HG03066 (cell line): ENCODE measurements around the gene P3H2.
A peak's percentile ranks its signal among the peaks of the same experiment; 100 is the strongest.

ENCODE experiments used
- ATAC-seq: cut with Tn5 transposase; IDR thresholded peaks from one replicate; pipeline ENCODE4 v1.9.1; 2021; ENCODE audit warnings: low read depth; ENCODE audit not compliant: unreplicated experiment

Gene P3H2

DNA sequence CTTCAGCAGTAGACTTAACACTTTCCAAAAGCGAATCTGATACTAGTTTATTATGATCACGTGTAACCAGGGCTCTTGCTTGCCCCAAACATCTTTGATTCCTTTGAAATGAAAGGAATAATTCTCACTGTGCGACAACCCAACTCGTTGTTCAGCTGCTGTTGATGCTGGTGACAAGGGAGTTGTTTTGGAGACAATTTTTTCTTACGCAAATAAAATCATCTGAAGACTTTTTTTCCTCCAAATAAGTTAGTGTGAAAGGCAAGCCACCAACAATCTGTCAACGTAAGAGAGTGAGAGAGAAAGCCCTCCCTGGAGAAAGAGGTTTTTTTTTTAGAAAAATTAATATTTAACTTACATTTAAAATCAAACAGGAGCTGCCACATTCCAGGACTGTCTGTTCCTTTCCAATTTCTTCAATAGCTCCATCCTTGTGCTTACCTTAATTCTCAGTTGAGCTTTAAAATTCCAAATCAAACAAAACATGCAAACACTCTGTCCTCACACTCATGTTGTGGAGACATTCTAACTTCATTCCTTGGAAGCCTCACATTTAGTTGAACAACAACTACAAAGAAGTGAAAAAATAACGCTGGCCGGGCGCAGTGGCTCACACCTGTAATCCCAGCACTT, 4.9 kb upstream of the P3H2 start:
- no peak for ATAC-seq

DNA sequence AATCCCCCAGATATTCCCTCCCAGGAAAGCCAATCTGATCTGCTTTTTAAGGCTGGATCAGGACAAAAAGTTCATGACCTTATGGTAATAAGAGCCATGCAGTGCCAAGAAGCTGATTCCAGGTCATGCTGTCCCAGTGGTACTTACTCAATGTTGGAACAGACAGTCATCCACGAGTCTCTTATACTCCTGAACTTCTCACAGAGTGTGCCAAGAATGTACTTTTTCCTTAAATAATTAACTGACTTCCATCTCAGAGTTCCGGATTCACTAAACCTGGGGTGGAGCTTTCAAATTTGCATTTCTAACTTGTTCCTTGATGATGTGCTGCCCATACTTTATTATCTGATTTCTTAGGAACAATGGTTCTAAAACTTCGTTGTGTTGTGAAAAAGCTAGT, 3.4 kb upstream of the P3H2 start:
- no peak for ATAC-seq

DNA sequence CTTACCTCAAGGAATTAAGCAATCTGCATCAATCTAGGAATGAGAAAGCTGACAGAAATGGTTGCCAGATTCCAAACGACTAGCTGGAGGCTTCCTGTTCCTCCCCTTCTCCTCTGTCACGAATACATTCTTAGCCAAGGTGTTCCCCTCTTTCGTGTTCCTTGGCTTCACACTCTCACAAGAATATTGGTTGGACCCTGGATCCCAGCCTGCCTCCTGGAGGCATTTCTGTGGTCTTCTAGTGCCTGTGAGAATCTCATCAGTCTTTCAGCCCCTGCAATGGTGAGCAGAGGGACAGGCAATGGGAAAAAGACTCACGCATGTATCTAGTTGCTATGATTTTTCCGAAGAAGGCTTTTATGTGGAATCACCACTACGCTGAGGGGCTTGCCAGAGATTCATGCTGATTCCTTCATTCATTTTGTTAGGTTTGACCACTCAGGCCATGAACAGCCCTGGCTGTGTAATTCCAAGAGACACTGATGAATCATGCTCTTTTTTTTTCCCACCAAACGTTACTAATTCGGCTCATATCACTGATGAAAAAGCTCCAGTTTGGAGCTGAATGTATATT, 1.6 kb upstream of the P3H2 start:
- ATAC-seq = no peak

DNA sequence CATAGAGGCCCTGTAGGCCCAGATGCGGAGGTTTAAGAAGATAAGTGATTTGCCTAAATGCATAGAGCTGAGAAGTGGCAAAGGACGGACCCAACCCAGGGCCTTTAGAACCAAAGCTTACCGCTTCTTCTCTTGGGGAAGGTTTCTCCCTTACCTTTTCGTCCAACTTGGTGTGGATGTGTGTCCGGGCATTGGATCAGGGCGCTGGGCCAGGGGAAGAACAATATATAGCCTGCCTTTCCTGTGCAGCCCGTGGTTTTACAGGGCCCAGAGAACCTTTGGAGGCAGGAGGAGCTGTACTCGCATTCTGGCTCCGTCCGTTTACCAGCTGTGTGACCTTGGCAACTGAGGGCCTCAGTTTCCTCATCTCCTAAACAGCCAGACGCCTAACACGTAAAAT, 686 bp upstream of the P3H2 start:
- ATAC-seq = no peak

DNA sequence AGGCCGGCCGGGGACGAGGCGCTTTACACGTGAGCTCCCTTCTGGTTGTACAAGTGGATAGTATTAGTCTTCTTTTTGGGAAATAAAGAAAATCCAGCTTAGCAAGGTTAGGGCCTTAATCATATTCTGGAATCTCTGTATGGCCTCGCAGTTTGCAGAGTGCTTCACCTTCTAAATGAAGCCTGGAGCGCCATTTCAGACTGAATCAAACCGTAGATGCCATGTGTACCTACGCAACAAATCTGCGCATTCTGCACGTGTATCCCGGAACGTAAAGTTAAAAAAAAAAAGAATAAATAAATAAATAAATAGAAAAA, 322 bp upstream of the P3H2 start:
- ATAC-seq = peak; percentile 0

DNA sequence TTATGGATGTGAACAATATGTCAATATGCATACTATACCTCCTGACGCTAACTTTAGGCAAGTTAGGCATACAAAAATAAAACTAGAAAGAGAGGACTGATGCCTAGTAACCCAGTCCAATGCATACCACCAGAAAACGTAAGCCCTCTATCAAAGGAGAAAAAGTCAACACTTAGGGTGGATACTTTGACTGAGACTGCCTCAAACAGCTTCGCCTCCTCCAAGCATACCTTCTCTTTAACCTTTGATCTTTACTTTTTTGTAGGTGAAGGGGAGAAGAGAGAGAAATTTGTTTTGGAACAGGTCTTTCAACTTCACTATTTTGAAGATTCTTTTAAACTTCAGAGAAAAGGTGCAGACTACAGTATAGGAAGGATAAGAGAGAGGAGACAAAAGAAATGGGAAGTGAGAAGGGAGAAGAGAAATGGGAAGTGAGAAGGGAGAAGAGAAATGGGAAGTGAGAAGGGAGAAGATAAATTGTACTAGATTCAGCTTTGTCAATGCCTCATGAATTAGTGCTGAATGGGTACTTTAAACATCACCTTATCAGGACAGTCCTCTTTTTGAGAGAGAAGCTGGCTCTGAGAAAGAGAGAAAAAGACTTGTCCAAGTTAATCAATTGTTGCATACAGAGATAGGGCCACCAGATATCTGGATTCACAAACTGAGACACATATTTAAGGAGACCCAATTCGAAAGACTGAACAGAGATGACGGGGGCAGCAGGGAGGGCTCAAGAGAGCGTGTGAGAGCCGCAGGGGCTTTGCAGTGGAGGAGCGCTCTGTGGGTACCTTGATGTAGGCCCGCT, 1.0 kb downstream of the P3H2 start:
- peak; percentile 27 for ATAC-seq

DNA sequence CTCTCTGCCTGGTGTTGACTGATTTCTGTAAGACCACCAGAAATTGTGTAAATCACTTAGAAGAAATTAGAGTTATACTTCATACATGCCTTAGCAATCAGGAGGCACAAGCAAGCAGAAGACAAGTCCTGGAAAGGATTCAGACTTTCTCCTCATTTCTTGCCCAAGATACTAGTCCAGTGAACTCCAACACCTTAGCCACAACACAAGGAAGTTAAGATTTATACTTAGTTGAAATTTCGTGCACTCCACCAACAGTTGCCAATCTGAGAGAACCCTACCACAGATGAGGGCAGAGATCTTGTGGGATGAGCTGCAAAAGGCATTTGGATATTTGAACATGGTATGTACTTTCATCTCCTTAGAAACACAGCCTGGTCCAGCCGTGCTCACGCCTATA, 2.3 kb downstream of the P3H2 start:
- ATAC-seq = no peak

DNA sequence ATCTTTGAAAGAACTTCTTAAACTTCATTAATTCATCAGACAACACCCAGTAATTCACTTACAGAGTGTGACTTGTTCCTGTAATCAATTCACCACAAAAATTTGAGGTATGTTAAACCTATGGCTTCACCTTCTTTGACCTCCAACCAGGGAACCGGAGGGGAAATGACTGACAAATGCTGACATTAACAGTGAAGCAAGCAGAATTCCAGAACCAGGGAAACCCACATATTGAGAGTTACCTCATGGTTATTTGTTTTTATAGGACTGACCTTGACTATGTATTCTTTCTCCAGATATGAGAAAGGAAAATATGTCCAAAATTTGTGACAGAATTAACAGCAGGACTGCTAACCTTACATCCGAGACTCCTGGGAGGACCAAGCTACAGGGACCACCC, 2.7 kb downstream of the P3H2 start:
- ATAC-seq = no peak

DNA sequence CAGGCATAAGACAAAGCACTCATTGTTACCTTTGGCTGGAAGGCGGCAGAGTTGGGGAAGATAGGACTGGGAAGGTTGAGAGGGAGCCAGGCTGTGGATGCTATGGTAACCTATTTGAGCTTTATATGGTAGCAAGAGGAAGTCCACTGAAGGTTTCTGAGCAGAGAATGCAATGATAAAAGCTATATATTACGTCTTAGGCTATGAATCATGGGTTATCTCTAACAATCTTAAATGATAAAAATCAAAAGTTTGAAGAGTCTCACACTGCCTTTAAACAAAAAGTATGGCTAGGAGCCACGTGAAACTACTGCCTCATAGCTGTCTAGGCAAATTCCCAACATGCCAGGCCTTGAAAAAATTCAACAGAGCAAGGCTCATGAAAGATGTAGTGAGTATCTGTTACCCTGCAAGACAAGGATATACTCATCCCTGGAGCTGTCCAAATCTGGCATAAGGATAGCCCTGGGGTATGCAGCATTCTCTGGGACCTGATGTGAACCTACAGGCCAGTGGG, 4.1 kb downstream of the P3H2 start:
- no peak for ATAC-seq

DNA sequence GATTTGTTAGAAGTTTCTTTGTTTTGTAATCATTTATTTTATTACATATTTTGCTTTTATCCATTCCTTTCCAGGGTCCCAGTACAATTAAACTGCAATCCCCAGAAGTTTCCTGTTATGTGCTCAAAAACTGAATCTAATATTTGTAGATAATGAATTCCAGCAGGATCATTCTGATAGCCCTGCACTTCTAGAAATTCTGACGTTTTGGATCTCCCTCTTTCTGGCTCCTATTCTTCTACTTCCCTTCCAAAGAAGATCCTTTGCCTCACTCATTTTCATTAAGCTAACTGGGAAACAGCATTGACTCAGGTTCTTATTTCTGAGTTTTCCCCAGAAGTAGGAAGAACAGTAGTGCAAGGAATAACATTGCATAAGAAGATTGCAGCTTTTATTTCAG, 9.9 kb downstream of the P3H2 start:
- no peak for ATAC-seq

DNA sequence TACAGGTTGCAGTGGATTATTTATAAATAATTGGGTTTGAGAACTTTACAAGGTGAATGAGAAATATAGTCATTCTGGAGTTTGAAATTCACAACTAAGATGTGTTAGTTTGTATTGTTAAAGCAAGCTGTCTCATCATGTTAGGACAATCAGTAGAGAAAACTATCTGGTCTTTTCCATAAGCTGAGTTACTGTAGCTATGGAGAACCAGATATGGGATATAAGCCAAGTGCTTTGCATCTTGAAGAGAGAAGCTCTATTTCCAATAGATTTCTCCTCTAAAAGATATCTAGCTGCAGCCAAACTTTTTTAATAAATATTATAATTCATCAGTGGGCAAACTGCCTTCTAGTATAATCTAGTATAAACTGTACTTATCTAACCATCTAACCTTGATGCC, 11.3 kb downstream of the P3H2 start:
- no peak for ATAC-seq

DNA sequence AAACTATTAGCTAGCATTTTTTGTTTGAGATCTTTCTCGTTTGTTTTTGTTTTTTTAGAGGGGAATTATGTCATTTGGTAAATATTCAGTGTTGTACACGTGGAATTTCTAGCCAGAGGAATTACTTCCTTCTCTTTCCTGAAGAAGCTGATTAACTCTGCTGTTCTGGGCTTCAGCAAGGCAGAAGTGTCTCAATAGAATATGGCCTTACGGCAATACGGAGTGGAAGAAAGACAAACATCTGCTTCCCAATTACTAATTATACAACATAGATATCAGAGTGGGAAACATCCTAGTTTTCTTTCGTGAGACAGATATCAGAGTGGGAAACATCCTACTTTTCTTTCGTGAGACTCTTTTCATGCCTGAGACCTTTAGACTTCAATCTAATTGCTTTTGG, 11.9 kb downstream of the P3H2 start:
- ATAC-seq = no peak

DNA sequence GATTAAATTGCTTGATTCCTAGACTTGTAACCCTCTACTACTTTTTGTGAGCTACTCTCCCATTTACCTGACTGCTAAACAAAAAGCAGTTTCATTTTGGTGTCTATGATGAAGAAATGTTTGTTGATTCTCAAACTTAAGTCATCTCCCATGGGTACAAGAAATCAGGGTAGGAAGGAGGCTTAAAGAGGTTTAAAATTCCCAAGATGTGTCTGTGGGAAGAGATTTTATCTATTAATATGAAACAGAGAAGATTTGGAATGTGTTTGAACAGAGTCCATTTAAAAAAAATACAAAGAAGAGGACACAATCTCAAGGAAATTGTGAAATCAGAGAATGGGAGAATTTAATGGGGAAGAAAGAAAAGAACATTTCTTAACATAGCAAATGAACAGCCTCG, 14.8 kb downstream of the P3H2 start:
- ATAC-seq = no peak

DNA sequence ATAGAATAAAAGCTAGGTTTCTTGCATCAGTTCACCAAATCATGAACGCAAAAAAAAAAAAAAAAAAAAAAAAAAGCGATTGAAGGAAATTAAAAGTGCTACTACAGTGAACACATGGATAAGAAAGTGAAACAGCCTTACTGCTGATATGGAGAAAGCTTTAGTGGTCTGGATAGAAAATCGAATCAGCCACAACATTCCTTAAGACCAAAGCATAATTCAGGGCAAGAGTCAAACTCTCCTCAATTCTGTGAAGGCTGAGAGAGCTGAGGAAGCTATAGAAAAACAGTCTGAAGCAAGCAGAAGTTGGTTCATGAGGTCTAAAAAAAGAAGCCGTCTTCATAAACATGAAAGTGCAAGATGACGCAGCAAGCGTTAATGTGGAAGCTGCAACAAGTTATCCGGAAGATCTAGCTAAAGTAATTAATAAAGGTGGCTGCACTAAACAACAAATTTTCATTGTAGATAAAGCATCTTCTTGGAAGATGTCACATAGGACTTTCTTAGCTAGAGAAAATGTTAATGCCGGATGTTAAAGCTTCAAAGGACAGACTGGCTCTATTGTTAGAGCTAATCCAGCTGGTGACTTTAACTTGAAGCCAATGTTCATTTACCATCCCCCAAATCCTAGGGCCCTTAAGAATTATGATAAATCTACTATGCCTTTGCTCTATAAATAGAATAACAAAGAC, 19.2 kb downstream of the P3H2 start:
- peak; percentile 49 for ATAC-seq

DNA sequence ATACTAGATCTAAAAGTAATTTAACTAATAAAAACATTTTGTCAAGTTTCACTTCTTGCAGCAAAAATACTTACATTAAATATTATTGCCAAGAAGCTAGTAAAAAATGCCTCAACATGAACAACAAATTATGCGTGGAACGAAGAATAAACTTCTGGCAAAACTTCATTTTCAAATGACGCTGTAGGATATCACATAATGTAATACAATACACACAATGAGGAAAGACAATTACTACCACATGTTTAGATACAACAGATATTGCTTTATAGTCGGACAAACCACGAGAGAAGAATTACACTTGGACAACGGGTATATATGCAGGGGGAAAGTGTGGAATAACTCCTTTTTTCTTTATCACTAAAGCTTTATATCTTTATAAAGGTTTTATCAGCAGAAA, 21.6 kb downstream of the P3H2 start:
- ATAC-seq = no peak

DNA sequence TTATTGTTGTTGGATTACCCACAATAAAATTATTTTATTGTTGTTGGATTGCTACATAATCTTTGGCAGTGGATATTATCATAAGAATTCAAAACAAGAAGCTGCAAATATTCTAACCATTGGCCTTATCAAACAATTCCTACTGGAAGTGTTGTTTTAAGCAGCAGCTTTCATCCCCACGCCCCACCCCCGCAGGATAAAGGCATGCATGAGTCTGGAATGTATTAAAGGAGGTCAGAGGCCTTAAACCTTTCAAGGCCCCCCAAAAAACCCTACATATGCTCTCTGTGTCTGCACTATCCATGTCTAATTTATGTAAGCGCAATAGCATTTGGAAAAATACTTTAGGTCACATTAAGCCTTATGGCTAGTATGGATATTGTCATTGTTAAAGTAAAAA, 23.1 kb downstream of the P3H2 start:
- no peak for ATAC-seq

DNA sequence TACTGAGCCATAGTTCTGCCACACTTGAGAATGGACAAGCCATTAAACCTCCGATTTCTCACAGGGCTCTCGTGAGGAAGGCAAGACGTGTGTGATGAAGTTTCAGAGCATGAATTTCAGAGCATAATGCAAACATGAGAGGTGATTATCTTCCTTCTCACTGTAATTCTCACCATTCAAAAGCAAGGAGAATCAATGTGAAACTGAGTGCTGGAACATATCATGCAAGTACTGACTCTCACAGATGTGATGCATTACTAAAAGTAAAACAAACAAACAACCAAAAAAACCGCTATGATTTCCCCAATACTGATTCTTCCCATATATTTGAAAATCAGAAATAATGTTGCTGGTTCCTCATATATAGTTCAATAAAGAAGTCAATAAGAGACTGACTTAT, 23.7 kb downstream of the P3H2 start:
- peak; percentile 37 for ATAC-seq

DNA sequence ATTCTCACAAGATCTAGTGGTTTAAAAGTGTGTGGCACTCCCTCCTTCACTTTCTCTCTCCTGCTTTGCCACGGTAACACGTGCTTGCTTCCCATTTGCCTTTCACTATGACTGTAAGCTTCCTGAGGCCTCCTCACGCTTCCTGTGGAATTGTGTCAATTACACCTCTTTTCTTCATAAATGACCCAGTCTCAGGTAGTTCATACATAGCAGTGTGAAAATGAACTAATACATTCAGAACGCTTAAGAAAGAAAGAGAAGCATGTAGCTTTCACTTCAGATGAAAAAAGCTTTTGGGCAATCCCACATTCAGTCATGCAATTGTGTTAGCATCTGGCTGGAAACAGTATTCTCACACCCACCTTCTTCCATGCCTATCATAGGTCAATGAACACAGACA, 24.4 kb downstream of the P3H2 start:
- ATAC-seq = no peak

DNA sequence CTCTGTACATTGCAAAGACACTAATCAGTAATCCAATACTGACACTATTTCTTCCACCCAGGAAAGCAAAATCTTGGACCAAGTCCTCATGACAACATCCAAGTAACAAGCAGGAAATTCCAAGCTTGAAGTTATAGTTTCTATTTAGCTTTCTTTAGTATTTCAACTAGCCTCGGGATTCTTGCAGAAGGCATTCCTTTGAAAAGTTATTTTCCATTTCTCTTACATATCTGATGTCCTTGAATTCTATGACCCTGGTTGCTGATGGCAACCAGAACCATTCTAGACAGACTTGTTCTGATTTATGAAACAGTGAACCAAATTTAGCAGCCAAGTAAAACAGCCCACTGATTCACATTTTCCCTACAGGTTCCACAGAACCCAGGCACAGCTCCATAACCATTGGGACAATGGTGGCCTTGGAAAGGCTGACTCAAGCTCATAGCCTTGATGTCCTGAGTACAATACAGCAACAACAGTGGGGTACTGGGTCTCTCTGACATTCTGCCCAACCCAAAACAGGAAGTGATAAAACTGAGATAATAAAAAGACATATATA, 26.5 kb downstream of the P3H2 start:
- ATAC-seq = no peak

DNA sequence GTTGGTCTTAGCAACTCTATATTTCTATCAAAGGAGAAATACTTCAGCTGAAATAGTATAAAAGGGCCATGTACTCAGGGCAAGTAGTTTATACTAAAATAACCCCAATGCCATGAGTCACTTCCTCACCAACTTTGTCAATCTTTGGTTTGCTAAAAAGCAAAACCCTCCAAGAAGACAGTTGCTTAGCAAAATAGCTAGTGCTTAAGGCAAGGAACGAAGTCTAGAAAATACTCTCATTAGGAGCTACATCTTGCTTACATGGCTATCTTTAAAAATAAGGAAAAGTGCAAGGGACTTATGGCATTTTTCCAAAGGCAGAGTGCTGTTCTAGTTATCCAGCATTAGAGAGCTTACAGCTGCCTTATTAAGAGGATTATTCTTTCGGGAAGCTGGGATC, 28.4 kb downstream of the P3H2 start:
- no peak for ATAC-seq

DNA sequence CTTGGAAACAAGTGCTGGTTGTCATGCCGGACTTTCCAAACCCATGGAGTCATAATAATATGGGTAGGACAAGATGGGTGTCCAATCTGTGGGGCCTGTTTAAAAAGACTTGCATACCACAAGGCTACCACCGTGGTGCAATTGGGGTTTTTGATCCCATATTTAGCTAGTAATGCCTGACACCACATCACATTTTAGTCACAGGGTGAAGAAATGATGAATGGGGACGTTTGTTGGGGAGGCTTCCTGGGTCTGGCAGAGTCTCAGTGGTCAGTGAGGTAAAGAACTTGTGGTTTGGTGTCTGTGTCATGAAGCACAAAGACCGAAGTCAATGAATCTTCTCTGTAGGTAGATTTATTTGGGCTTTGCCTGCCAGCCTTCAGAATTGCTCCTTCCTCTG, 31.0 kb downstream of the P3H2 start:
- ATAC-seq = peak; percentile 52
